Fibroblast of skin of right biceps (primary cell): Measurements from ENCODE around the gene DELE1.
A peak's percentile ranks its signal among the peaks of the same experiment; 100 is the strongest.

Source experiments
- DNase-seq: peaks from one replicate; pipeline ENCODE4 v3.0.0-alpha.2; 2013

DELE1 gene

GRCh38 chr5:141923448-141924313, at the start of gene DELE1:
TSS of gene DELE1 (plus strand) at chr5:141923871. CDS start at chr5:141923942, 71 bp downstream.
- DNase-seq: peak; percentile 94

GRCh38 chr5:141873933-141874261, 49.8 kb upstream of the DELE1 start:
- no peak for DNase-seq

GRCh38 chr5:141874262-141874964, 49.3 kb upstream of the DELE1 start:
- no peak for DNase-seq

GRCh38 chr5:141875022-141875740, 48.5 kb upstream of the DELE1 start:
- no peak for DNase-seq

- DNase-seq: no peak
These were observed 47.7 kb upstream of the DELE1 start for GRCh38 chr5:141875795-141876627.

- no peak for DNase-seq
These were observed 46.9 kb upstream of the DELE1 start for GRCh38 chr5:141876628-141877355.

GRCh38 chr5:141877356-141878185, 46.1 kb upstream of the DELE1 start:
- no peak for DNase-seq

GRCh38 chr5:141878186-141878710, 45.4 kb upstream of the DELE1 start, which contains the start of gene PCDH1:
TSS of gene PCDH1 (minus strand) at chr5:141878410. CDS start at chr5:141878262, 148 bp downstream.
- DNase-seq: peak; percentile 30

GRCh38 chr5:141878711-141879425, 44.8 kb upstream of the DELE1 start:
- DNase-seq: peak; percentile 82

GRCh38 chr5:141879426-141879759, 44.3 kb upstream of the DELE1 start:
- DNase-seq: no peak

- DNase-seq: no peak
These were observed 43.5 kb upstream of the DELE1 start for GRCh38 chr5:141879941-141880738.

GRCh38 chr5:141880961-141881801, 42.5 kb upstream of the DELE1 start:
- no peak for DNase-seq

- DNase-seq: no peak
These were observed 41.8 kb upstream of the DELE1 start for GRCh38 chr5:141881886-141882285.

- DNase-seq: no peak
These were observed 41.0 kb upstream of the DELE1 start for GRCh38 chr5:141882594-141883183.

GRCh38 chr5:141883184-141883891, 40.3 kb upstream of the DELE1 start:
- DNase-seq: peak; percentile 34

GRCh38 chr5:141883892-141884318, 39.8 kb upstream of the DELE1 start:
- DNase-seq: no peak

GRCh38 chr5:141889282-141889871, 34.3 kb upstream of the DELE1 start:
- no peak for DNase-seq
